ENCODE results near the gene CPED1.

The CPED1 gene

DNA sequence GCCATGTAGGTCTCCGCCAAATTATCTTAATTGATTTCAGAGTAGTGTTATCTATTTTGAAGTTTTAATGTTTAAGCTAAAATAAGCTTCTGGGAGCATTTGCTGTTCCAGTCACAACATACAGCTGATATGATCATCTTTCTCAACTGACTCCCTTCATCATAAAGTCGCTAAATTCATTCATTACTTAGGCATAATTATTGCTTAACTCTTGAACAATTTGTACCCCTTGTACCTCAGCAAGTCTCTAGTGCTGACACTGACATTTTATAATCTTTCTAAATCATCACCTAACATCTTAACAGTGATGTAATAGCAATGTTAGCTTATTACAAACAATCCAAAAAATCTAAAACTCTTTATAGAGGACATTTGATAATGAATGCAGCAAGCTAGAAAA lies 286.0 kb downstream of the CPED1 start:
- no peak for TF ChIP-seq CTCF (conservative IDR thresholded peaks at IDR 0.05; ENCODE audit: low read length)
- DNase-seq (ENCODE audit: low read depth): no peak
- H3K4me3 ChIP-seq (ENCODE audit: low read length): no peak overlapping the region

DNA sequence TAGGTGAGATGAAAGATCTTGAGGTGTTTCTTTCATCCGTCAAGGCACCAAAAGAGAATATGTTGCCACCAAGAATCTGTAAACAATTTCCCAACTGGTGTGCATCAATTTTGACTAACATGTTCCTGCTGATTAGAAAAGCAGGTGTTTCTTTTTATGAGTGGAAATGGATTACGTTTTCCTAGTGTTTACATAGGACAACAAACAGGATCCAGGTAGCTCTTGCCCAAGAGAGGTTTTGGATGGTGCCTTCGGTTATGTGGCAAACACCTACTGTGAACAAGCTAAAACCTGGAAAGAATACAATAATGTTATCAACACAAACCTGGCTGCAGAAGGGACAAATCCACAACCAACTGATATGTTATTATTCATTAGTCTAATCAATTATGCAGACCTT lies 286.7 kb downstream of the CPED1 start:
- TF ChIP-seq CTCF (conservative IDR thresholded peaks at IDR 0.05; ENCODE audit: low read length): no peak
- H3K4me3 ChIP-seq (ENCODE audit: low read length): no peak overlapping the region
- no peak for DNase-seq (ENCODE audit: low read depth)

- no peak for TF ChIP-seq CTCF (conservative IDR thresholded peaks at IDR 0.05; ENCODE audit: low read length)
- DNase-seq (ENCODE audit: low read depth): no peak
- no peak overlapping the region for H3K4me3 ChIP-seq (ENCODE audit: low read length)
Observed at GRCh38 chr7:121276313-121276712, 287.8 kb downstream of the CPED1 start.

DNA sequence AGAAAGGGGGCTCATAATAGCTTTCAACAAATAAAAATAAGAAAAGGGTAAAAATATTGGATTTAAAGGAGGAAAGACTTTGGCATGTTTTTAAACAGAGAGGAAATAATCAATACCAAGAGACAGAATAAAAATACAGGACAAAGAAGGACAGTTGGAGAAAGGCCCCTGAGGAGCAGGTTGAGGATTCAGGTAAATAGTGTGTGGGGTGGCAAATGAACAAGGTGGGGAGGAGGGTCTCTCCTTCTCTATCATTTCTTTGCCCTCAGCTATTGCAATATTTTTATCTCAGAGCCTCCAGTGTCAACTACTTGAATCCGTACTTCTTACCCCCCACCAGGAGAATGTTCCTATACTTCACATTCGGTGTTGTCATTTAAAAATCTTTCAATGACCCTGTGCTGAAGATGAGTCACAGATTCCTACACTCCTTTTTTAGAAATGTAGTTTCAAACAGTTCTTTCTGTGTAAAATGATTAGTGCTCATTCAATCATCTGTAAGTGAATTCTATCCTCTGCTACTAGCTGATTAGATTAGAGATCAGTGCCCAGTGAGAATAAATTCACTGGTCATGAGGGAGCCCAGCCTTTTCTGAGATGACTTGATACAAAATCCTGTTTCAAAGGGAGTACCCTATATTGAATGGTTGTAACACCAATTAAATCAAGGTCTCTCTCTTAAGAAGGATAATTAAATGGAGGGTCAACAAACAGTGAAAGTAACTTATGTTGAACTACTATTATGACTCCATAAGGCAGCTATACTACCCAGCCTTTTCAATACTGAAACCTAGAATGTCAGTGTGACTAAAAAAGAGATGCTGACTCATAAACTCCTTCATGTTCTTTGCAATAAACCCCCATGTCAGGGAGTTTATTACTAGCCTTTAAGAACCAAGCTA lies 289.9 kb downstream of the CPED1 start:
- H3K4me3 ChIP-seq (ENCODE audit: low read length): no peak overlapping the region
- TF ChIP-seq CTCF (conservative IDR thresholded peaks at IDR 0.05; ENCODE audit: low read length): no peak

GRCh38 chr7:121279060-121279620 lies 290.6 kb downstream of the CPED1 start:
- DNase-seq (ENCODE audit: low read depth): no peak
- no peak overlapping the region for H3K4me3 ChIP-seq (ENCODE audit: low read length)
- no peak for TF ChIP-seq CTCF (conservative IDR thresholded peaks at IDR 0.05; ENCODE audit: low read length)

More for the DNA sequence above, 289.9 kb downstream of the CPED1 start:
- DNase-seq (ENCODE audit: low read depth): no peak

DNA sequence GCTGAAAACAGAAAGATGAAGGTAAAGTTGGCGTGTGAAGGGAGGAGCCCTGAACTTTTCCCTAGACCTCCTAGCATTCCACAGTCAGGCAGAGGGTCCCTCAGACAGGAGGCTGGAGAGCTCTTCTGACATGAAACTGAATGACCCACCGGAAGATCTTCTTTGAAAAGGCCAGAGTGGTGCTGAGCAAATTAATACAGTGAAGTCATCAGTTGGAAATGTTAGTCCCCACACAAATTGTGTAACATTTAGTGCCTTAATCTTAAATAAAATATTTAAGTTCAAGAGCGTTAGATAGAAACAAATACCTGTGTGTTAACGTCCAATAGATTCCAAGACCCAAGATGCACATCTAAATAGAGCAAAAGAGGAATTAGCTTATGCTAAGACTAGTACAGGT lies 291.3 kb downstream of the CPED1 start:
- no peak for DNase-seq (ENCODE audit: low read depth)
- no peak for TF ChIP-seq CTCF (conservative IDR thresholded peaks at IDR 0.05; ENCODE audit: low read length)
- no peak overlapping the region for H3K4me3 ChIP-seq (ENCODE audit: low read length)

- no peak for TF ChIP-seq CTCF (conservative IDR thresholded peaks at IDR 0.05; ENCODE audit: low read length)
- H3K4me3 ChIP-seq (ENCODE audit: low read length): no peak overlapping the region
- no peak for DNase-seq (ENCODE audit: low read depth)
Observed at GRCh38 chr7:121280656-121281055, 292.1 kb downstream of the CPED1 start.

Measured in AG10803 (cell line).